ENCODE results near the gene SERAC1. TPM values are rescaled to one million over a fixed set of nuclear protein-coding genes. Genes with fewer than 3 reads are reported as not detected.

The SERAC1 gene
- total RNA-seq, 2 experiments from 2014 or later: 1.4 to 2.5 TPM

DNA sequence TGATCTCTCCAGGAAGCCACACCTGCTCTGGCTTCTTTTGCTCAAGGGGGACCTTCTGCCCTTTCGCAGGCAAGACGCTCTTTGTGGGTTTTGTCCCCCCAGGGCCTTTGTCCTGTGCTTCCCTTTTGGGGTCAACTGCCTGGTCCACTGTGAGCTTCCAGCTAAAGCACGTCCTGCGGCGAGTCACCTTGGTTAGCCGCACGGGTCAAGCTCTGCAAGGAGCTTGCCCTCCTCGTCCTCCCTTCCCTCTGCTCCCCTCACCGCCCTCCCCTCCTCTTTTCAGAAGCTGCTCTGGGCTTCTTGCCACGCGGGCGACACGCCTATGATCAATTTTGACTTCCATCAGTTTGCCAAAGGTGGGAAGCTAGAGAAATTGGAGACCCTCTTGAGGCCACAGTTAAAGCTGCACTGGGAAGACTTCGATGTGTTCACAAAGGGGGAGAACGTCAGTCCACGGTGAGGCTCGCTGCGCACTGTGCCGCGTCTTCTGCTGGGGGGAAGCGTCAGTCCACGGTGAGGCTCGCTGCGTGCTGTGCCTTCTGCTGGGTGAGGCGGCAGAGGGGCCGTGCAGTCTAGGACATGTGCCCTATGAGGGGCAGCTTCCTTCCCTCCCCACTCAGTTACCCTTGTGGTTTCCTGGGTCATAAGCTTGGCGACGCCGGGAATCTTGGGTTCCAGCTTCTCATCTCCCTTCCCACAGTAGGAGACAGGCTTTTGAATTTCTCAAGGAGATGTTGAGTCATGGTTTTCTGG is 106.2 kb downstream of the SERAC1 start:
- Mint-ChIP-seq H3K9me3 (no peaks in the 10 kb centered on the region), H3K4me3 (no peak overlapping the region), H3K4me1 (ENCODE audit: low read depth) (peaks cover 31% of the 10 kb centered on the region), H3K36me3 (ENCODE audit: low read depth) (peaks cover 46% of the 10 kb centered on the region), H3K27ac (peak overlapping the region; percentile 36), H3K27me3 (no peaks in the 10 kb centered on the region)
- peaks cover 40% of the 10 kb centered on the region for H3K4me1 ChIP-seq (ENCODE audit: insufficient read depth, low read length)
- H3K9me3 ChIP-seq (ENCODE audit: control insufficient read depth in 1 of 2, insufficient read depth in 1 of 2, low read length in 2 of 2): no peaks in the 10 kb centered on the region
- ATAC-seq (ENCODE audit: poor library complexity) (no peak), DNase-seq (no peak)
- H3K4me3 ChIP-seq (ENCODE audit: low read length): no peak overlapping the region
- intact Hi-C loops (cut with DNase I, micrococcal nuclease): no loop called here
- TF ChIP-seq, protein P1, sequence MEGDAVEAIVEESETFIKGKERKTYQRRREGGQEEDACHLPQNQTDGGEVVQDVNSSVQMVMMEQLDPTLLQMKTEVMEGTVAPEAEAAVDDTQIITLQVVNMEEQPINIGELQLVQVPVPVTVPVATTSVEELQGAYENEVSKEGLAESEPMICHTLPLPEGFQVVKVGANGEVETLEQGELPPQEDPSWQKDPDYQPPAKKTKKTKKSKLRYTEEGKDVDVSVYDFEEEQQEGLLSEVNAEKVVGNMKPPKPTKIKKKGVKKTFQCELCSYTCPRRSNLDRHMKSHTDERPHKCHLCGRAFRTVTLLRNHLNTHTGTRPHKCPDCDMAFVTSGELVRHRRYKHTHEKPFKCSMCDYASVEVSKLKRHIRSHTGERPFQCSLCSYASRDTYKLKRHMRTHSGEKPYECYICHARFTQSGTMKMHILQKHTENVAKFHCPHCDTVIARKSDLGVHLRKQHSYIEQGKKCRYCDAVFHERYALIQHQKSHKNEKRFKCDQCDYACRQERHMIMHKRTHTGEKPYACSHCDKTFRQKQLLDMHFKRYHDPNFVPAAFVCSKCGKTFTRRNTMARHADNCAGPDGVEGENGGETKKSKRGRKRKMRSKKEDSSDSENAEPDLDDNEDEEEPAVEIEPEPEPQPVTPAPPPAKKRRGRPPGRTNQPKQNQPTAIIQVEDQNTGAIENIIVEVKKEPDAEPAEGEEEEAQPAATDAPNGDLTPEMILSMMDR (IDR thresholded peaks at IDR 0.05): no peak
- H3K27me3 ChIP-seq (ENCODE audit: control insufficient read depth in 1 of 2, insufficient read depth in 2 of 2, low read length in 2 of 2): no peaks in the 10 kb centered on the region
- POLR2A ChIA-PET: interaction anchor here (1.4 kb wide), 1 partner anchor 80 kb away, joined by 3 read pairs; the partner anchor contains the start of gene SYNJ2
- CTCF ChIA-PET: no interaction called here
- H3K36me3 ChIP-seq (ENCODE audit: insufficient read depth, low read length): peaks cover 32% of the 10 kb centered on the region
- peak overlapping the region in 1 of 2 donors; percentile 14 for H3K27ac ChIP-seq (ENCODE audit: low read depth in 1 of 2, low read length in 2 of 2)

DNA sequence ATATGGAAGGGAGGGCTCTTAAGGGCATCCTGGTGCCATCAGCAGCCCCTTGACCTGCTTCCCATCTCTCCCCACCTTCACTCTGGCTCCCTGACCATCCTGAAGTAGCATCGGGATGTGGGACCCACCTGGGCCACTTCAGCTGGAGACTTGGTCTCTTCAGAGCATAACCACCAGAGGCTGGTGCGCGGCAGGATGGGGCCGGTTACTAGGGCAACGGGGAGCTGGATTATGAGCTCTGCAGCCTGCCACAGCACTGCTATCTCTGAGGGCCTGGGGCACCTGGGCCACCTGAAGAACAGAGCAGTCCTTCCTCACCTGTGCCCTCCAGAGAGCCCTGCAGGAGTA is 106.7 kb downstream of the SERAC1 start:
- CTCF ChIA-PET: no interaction called here
- H3K4me3 Mint-ChIP-seq: no peak overlapping the region
- POLR2A ChIA-PET: interaction anchor here (1.4 kb wide), 1 partner anchor 80 kb away, joined by 3 read pairs; the partner anchor contains the start of gene SYNJ2
- H3K27ac ChIP-seq (ENCODE audit: low read depth in 1 of 2, low read length in 2 of 2): peak overlapping the region in 1 of 2 donors; percentile 14
- intact Hi-C loops (cut with DNase I, micrococcal nuclease): no loop called here
- H3K36me3 Mint-ChIP-seq (ENCODE audit: low read depth): peaks cover 43% of the 10 kb centered on the region
- H3K9me3 Mint-ChIP-seq: no peaks in the 10 kb centered on the region
- peak overlapping the region; percentile 36 for H3K27ac Mint-ChIP-seq
- no peak for DNase-seq
- TF ChIP-seq, protein P1 (IDR thresholded peaks at IDR 0.05): no peak
- no peaks in the 10 kb centered on the region for H3K27me3 Mint-ChIP-seq
- no peaks in the 10 kb centered on the region for H3K27me3 ChIP-seq (ENCODE audit: control insufficient read depth in 1 of 2, insufficient read depth in 2 of 2, low read length in 2 of 2)
- H3K36me3 ChIP-seq (ENCODE audit: insufficient read depth, low read length): peaks cover 29% of the 10 kb centered on the region
- H3K4me1 ChIP-seq (ENCODE audit: insufficient read depth, low read length): peaks cover 40% of the 10 kb centered on the region
- ATAC-seq (ENCODE audit: poor library complexity): no peak
- peaks cover 31% of the 10 kb centered on the region for H3K4me1 Mint-ChIP-seq (ENCODE audit: low read depth)
- no peak overlapping the region for H3K4me3 ChIP-seq (ENCODE audit: low read length)
- H3K9me3 ChIP-seq (ENCODE audit: control insufficient read depth in 1 of 2, insufficient read depth in 1 of 2, low read length in 2 of 2): no peaks in the 10 kb centered on the region

DNA sequence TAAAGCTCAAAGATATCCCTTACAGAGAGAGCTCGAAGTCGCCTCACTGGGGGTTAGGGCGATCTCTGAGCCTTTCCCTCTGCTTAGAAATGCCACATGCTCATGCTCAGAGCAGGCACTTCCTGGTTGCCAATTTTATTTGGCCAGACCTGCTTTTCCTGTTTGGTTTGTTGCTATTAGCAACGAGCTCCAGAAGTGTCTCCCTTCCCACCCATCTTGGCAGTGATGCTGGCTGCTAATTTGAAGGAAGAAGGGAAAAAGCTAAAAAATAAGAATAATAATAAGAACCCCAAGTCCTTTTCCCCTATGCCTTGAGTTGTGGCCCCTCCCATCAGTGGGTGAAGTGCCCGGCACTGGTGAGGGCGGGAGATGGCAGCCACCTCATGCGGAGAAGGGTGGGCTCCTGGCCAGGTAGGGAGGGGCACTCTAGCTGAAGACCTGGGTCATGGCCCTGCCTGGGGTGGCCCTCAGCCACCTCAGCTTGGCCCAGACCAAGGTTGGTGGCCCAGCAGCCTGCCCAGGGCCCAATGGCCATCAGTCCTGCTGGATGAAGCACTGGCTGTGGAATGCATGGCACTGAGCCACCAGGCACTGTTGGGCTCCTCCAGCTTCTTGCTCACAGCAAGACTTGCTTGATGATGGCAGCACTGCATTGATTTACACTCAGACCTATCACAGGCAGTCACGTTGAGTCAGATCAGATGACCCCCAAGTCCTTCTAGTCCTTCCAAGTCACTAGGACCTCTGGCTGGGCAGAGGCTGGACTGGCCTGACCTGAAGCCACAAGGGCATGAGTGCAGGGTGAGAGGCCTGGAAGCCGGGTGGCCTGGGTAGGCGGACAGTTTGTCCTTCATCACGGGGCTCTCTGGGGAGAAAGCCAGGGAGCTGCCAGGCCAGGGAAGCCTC is 107.4 kb downstream of the SERAC1 start:
- TF ChIP-seq, protein P1 (IDR thresholded peaks at IDR 0.05): no peak
- peak overlapping the region; percentile 80 for H3K27ac Mint-ChIP-seq
- peak overlapping the region; percentile 14 to 42 for H3K27ac ChIP-seq (ENCODE audit: low read depth in 1 of 2, low read length in 2 of 2)
- peaks cover 40% of the 10 kb centered on the region for H3K4me1 ChIP-seq (ENCODE audit: insufficient read depth, low read length)
- no peaks in the 10 kb centered on the region for H3K9me3 Mint-ChIP-seq
- no peaks in the 10 kb centered on the region for H3K27me3 ChIP-seq (ENCODE audit: control insufficient read depth in 1 of 2, insufficient read depth in 2 of 2, low read length in 2 of 2)
- H3K27me3 Mint-ChIP-seq: no peaks in the 10 kb centered on the region
- peaks cover 30% of the 10 kb centered on the region for H3K36me3 ChIP-seq (ENCODE audit: insufficient read depth, low read length)
- peak overlapping the region; percentile 34 for H3K4me3 Mint-ChIP-seq
- H3K36me3 Mint-ChIP-seq (ENCODE audit: low read depth): peaks cover 43% of the 10 kb centered on the region
- DNase-seq (peak in 3 of 14 experiments; percentile 39 to 55 (median 48)), ATAC-seq (ENCODE audit: poor library complexity) (peak; percentile 57)
- H3K4me3 ChIP-seq (ENCODE audit: low read length): no peak overlapping the region
- H3K4me1 Mint-ChIP-seq (ENCODE audit: low read depth): peaks cover 31% of the 10 kb centered on the region
- ChIA-PET CTCF (no interaction called here), POLR2A (interaction anchor here (0.8 to 1.2 kb wide), 3 partner anchors 10 to 79 kb away, joined by 3 read pairs; partner anchors contain the start of gene SYNJ2)
- no peaks in the 10 kb centered on the region for H3K9me3 ChIP-seq (ENCODE audit: control insufficient read depth in 1 of 2, insufficient read depth in 1 of 2, low read length in 2 of 2)
- intact Hi-C loops (cut with DNase I, micrococcal nuclease): no loop called here

Other genes starting within 250 kb of the SERAC1 start
- gene SYNJ2, start 186.4 kb downstream of the SERAC1 start, total RNA-seq: 10 to 100 TPM; 34.6 to 38.0 TPM
- gene GTF2H5, start 88 bp upstream of the SERAC1 start, total RNA-seq: 1 to 10 TPM; 3.2 TPM
- 10 to 100 TPM; 66.1 to 68.2 TPM for gene TULP4, start 144.2 kb upstream of the SERAC1 start, total RNA-seq

All from CD4-positive, alpha-beta T cell (primary cell).